T-helper 22 cell (primary cell): ENCODE results near the gene LY86.

Source experiments
- DNase-seq: peaks from one replicate; pipeline ENCODE4 v3.0.0-alpha.2; 2020; ENCODE audit warnings: low read depth

Gene LY86

DNA sequence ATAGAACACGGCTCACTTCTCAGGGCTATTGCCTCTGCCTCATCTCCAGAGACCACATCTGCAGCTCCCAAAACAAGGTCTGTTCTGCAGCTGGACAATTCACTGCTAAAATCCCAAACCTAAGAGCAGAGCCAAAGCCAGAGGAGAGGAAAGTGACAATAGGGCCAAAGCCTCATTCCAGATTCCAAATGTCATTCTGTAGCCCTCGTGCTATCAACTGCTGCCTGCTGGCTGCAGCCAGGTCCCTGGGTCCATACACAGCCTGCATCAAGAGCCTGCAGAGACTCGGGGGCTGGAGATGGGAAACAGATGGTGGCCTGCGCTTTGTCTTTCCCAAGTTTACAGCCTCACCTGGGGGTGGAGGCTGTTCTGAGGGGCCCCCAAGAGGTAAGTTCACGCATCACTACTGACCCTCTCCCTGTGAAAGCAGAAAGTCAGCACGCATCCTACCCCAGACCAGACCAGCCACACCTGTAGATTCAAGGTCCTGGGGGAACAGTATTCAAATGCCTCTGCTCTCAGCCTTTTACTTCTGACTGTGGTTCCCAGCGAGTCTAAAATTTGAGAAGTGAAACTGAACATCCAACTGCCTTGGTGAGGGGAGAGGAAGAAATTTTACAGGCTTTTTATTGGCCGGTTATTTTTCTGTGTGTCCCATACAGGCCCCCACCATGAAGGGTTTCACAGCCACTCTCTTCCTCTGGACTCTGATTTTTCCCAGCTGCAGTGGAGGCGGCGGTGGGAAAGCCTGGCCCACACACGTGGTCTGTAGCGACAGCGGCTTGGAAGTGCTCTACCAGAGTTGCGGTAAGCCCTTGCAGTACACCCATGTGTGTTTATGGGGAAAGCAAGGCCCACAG is at the start of gene LY86:
LY86 (plus strand) TSS at position 657 of the 860 bp plus-strand sequence; CDS start at position 672, 15 bp downstream.
- DNase-seq, result no peak

DNA sequence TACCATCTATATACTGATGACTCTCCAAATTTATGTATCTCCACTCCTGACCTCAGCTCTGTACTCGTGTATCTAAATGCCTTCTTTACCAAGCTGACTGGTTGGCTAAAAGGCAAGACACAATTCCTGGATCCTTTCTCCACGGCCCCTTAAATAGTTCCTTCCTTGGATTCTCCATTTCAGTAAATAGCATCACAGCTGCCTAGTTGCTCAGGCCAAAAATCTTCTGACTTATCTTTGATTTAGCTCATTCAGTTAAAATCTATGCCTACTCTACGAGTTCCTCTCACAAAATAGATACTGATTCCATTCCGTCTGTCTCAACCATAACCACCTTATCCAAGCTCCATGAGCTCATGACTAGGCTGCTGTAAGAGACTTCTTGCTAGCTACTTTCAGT is 49.5 kb upstream of the LY86 start:
- DNase-seq, result no peak

DNA sequence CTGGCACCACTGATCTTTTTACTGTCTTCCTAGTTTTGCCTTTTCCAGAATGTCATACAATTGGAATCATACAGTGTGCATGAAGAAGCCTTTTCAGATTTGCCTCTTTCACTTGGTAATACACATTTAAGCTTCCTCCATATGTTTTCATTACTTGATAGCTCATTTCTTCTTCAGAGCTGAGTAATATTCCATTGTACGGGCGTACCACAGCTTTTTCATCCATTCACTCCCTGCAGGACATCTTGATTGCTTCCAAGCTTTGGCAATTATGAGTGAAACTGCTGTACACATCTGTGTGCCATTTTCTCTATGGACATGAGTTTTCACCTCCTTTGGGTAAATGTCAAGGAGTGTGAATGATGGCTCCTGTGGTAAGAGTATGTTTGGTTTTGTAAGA is 46.2 kb upstream of the LY86 start:
- no peak for DNase-seq

DNA sequence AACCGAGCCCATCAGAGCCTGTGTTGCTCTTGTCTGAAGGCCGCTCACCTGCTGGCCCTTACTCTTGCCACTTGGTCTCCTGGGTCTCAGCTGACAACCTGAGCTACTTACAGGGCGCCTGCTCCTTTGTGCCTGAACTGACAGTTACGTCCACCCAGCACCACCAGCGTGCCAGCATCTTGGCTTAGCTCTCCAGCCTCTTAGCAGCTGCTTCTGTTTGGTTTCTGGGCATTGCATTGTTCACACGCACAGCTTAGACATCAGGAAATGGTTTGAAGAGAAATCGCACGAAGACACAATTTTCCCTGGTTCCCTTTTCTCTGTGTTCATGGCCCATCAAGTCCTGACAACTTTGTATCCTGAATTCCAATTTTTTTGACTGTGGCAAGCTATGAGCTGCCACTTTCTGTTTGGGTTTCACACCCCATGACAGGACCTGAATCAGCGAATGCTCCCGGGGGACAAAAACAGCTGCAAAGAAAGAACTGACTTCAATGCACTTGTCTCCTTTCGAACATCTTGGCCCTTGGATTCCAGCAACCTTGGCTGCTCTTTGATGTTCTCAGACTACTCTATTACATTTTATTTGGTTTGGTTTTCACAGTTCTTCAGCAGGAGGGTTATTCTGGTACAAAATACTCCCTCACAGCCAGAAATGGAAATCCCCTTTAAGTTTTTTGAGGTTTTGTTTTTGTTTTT is 45.2 kb upstream of the LY86 start:
- DNase-seq, result no peak

DNA sequence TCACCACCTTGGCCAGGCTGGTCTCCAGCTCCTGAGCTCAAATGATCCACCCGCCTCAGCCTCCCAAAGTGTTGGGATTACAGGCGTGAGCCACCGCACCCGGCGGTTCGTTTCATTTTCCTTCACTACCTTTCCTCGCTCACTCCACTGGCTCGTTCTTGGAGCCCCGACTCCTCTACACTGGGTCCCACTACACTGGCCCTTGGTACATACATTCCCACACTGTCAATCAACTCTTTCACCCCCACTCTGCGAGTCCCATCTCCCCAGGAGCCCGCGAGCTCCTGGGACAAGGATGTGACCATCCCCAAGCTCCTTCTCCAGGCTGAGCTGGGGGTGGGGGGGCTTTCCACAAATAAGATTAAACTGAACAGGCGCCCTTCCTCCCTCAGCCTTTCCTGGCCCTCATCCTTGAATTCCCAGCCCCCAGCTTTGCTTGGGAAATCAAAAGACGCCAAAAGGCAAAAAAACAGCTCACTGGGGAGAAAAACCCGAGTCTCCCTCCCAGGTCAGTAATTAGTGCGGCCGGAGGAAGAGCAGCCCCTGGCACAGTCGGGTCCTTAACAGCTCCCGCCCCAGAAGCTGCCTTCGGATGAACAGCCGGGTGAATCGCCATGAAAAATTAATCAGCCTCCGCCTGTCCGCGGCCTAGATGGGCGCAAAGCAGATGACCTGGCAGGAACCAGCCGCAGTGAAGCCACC is 42.8 kb upstream of the LY86 start:
- no peak for DNase-seq

DNA sequence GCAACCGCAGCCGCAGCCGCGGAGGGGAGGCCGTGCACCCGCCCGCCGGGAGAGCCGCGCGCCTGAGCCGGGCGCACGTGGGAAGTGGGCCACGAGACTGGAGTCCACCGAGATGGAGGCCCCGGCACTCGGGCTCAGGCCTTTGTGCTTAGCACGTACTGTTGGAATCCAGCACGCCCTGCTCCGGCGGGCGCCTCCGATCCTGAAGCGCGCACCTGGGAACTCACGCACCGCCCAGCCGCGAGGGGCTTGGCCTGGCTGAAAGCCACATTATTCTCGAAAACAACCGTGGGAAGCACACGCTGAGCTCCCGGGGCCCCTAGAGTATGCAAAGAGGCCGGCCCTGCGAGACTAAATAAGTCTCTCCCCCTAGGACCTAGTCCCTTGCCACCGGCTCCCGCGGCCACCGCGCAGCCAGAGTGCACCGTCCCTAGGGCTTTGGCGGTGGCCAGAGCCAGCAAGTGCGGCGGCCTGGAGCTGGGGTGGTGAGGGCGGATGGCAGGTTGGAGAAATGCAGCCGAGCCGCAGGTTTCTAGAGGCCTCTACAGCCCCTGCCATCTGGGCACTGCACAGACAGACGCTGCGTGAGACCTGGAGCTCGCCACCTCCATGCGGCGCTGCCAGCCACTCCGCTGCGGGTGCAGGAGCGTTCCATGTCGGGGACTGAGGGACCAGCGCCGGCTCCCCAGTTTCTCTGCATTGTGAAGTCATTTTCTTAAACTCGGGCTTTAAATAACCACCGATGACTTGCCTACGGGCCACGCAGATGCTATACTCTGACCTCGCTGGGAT is 42.0 kb upstream of the LY86 start:
- no peak for DNase-seq

DNA sequence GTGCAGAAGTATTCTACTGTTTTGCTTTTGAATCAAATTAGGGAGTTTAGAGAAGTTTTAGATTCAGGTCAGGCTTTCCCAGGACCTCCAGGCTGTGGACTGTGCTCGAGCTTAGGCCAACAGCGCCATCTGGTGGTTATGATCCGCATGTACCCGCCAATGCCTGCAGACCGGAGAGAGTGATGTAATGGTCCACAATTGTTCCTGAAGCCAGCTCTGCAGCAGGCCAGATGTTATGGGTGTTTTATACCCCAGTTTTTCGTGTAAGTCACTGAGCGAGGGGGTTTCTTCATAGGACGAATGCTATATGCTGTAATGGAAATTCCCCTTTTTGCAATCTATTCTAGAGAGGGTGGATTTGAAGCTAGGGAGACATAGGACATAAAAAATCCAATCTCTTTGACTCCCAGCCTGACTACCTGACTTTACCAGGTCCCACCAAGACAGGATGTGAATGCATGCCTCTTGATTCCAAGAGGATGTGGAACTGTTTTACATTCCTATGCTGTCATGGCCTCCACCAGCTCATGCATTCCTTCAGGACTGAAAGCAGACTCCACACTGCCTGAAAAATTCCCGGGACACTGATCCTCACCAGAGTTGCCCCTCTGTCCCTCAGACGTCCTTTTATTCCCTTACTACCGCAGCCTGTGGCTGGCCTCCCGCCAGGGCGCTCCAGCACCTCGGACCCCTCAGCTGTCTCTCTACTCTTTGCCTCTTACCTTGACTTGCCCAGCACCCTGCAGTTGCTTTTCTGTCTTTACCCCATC is 41.2 kb upstream of the LY86 start:
- peak; percentile 13 for DNase-seq

DNA sequence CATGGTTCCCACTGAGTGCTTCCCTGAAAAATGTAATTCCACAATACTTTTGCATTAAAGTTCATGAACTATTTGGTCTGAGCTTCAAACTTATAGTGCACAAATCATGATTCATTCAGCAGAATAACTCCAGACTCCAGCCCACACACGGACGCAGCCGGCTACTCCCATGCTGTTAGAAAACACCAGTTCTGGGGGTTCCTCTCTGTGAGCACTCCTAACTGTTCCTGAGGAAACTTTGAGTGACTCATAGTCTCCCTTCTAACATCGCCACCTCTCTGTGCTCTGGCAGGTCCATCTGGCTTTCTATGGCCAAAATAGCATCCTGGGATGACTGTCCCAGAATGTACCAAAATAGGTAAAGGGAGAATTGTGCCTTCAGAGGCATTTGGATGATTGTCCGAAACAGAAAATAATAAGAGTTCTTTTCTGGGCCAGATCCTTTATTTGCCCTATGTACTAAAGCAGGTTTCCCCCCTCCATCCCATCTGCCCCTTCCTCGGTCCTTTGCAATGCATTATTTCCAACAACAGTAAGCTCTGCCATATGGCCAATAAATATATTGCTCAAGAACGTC is 32.3 kb upstream of the LY86 start:
- DNase-seq, result no peak

DNA sequence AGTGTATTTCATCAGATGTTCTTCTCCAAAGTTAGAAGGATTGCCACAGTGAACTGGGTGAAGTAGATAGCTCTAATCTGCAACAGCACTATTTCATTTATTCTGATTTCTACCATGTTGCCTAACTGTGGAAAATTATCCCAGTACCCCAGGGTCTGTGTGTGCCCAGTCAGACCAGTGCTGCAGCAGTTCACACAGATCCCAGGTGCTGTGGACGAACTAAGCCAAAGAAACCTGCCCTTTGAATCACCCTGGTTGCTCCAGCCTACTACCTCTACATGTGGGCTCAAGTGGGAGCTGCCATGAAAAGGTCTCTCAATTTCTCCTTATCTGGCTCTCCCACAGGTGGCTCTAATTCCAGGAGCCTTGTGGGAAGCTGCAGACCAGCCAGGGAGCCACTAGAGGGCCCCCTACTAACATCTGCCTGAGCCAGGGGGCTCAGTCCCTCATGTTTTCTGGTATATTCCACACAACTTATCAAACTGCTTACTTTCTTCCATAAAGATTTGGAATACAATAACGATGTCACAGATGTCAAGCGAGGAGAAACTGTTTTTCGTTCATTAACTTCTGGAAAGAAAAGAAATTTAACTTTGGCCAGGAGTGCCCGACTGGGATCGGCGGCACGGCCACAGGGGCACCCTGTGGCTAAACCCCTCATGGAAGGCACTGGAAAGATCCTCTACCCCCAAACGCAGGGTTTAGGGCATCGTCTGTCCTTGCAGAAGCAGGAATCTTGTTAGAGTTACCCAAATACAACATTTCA is 31.6 kb upstream of the LY86 start:
- DNase-seq, result no peak

DNA sequence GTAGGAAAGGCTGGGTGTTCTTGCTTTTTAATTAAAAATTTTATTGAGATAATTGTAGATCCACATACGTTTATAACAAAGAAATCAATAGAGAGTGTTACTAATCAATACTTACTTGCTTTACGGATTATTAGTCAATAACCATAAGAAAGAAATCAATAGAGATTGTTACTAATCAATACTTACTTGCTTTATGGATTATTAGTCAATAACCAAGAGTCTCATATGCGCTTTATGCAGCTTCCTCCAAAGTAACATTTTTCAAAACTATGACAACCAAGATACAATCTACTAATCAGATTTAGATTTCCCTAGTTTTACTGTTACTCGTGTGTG is 31.0 kb upstream of the LY86 start:
- no peak for DNase-seq

DNA sequence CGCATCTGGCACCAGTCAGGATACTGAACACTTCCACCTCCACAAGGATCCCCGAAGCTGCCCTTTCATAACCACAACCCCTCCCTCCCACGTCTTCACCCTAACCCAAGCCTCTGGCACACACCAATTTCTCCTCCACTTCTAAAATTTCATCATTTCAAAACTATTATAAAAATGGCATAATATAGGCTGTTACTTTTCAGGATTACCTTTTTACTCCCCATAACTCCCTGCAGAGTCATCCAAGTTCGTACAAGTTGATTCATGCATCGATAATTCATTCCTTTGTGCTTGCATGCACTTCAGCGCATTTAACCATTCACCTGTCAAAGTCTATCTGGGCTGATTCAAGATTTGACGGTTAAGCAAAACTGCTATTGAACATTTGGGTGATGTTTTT is 30.6 kb upstream of the LY86 start:
- DNase-seq, result no peak

DNA sequence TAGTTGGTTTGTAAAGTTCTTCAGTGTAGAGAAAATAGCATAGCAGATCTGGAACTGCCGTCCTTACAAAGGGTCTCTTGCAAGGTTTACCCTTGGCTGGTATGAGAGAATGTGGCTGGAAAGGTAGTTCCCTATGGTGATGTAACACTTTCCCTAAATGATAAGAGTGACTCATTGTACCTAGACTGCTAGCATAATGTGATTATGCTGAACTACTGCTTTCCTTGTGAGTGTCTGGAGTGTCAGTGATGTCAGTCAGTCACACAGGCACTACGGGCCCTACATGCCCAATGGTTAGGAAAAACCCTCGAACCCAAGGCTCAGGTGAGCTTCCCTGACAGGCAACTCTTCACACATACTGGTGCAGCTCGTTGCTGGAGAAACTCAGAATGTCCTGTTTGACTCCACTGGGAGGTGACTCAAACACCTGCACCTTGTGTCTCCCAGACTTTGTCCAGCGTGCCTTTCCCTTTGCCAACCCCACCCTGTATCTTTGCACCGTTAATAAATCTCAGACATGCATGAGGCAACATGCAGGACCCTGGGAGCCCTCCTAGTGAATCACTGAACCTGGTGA is 28.4 kb upstream of the LY86 start:
- DNase-seq, result no peak

DNA sequence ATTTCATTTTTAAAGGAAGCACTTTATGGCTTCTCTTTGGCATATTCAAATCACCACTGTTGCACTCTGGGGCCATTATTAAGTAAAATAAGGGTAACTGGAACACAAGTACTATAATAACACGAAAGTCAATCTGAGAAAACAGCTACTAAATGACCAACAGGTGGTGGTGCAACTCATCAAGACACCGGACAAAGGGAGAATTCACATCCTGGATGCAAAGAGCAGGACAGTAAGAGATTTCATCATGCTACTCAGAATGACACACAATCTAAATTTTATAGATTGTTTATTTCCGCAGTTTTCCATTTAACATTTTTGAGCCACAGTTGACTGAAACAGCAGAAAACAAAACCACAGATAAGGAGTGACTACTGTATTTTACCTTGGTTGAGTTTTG is 27.6 kb upstream of the LY86 start:
- no peak for DNase-seq

DNA sequence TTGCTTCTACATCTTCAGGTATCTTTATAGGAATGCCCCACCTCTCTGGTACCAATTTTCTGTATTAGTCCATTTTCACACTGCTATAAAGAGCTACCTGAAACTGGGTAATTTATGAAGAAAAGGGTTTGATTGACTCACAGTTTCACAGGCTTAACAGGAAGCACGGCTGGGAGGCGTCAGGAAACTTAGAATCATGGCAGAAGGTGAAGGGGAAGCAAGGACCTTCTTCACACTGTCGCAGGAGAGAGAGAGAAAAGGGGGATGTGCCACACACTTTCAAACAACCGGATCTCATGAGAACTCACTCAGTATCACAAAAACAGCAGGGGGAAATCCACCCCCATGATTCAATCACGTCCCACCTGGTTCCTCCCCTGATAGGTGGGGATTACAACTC is 24.4 kb upstream of the LY86 start:
- no peak for DNase-seq

DNA sequence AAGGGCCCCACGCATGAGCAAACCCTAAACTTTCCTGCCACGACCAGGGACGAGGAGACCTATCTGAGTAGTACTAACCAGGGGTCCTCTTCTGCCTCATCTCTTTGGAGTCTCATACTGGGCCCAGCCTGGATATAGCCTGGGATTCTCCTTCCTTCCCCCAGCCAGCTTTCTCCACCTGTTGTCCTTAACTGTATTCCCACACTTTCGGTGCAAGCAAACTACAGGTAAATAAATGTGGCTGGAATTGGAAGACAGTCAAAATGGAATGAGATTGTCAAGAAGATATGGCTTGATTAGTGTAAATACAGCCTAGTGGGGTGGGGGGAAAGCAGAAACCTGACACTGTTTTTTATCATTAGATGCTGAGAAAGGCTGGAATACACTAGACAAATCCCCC is 23.5 kb upstream of the LY86 start:
- no peak for DNase-seq

DNA sequence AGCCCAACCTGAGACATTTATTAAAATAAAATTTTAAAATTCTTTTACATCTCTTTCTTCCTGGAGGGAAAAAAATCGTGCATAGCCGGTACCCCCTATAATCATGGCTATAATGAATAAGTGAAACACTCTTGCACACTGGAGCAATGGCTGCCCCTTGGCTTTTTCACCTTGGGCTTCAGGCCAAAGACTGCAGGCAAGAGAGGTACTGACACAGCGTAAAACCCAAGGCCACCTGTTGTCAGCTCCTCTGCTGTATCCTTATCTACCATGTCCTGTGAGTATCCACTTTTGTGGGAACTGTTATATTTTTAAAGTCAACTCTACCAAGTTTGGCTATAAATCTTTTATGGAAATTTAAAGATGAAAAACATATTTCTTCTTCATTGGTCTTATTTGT is 23.0 kb upstream of the LY86 start:
- DNase-seq, result no peak

DNA sequence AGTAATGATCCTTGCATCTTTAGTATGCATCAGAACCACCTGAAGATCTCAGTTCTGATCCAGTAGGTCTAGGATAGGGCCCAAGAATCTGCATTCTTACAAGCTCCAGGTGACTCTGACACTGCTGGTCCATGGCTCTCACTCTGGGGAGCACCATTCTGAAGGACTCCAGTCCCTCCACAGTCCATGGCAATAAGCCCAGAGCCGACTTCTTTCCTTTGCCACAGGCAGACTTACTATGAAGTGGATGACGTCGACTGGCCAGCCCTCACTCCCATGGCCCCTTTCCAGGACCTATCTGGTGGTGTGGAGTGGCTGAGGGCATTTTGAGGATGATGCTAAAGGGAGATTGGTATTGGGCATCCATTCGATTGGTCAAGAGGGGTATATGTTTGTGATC is 21.8 kb upstream of the LY86 start:
- DNase-seq, result no peak

DNA sequence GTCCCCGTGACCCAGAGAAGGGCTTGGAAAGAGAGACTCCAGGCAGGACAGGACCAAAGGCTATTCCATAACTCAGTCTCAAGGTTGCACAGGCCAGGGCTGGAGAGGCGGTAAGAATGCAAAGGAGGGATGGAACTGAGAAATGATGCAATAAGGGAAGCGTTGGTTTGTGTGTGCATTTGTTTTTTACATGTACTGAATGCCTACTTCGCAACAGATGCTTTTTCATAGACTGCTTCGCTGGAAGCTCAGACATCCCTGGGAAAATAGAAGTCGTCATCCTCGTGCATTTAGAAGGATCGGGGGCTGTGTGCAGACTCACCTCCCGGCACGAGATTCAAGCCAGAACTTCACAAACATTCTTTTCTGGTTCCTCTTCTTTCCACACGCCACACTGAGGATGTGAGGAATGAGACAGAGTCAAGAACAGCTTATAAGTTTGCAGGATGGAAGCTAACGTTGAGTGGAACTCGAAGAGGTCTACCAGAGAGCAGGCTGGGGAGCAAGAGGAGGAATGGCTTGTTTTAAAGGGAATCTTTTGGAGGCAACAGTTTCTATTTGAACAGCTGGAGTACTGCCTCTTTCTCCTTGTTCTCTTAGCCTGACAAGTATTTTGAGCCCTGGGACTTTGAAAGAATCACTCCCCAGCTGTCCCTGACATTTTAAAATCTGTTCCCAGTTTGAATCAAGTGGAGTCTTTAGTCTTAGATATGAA is 19.3 kb upstream of the LY86 start:
- no peak for DNase-seq

DNA sequence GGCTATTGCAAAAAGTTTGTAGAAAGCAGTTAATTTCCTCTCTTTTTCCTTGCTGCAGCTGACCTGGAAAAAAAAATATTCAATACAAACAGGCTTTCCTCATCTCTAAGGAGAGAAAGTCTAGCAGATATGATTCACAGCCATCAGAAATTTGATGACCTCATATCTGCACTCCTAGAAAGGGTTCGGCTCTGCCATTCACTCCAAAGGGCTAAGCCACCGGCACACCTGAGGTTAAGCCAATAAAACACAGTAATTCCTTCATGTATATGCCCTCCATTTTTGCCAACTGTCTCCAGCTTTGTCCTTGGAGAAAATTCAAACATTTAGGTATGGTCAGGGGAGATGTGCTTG is 18.7 kb upstream of the LY86 start:
- DNase-seq, result no peak
